GM19455 (cell line): ENCODE data around the gene AHRR.
"Not testable (repeated sequence)": the region's sequence is repeated elsewhere in the genome, so short reads cannot be mapped to it uniquely, and the experiment has no call there.

ENCODE experiments used
- ATAC-seq: cut with Tn5 transposase; IDR thresholded peaks from one replicate; pipeline ENCODE4 v1.9.1; 2021; ENCODE audit not compliant: unreplicated experiment

The AHRR gene

GRCh38 chr5:470961-471749, 149.6 kb downstream of the AHRR start:
- ATAC-seq = no peak

GRCh38 chr5:471750-472058, 150.2 kb downstream of the AHRR start:
- no peak for ATAC-seq

DNA sequence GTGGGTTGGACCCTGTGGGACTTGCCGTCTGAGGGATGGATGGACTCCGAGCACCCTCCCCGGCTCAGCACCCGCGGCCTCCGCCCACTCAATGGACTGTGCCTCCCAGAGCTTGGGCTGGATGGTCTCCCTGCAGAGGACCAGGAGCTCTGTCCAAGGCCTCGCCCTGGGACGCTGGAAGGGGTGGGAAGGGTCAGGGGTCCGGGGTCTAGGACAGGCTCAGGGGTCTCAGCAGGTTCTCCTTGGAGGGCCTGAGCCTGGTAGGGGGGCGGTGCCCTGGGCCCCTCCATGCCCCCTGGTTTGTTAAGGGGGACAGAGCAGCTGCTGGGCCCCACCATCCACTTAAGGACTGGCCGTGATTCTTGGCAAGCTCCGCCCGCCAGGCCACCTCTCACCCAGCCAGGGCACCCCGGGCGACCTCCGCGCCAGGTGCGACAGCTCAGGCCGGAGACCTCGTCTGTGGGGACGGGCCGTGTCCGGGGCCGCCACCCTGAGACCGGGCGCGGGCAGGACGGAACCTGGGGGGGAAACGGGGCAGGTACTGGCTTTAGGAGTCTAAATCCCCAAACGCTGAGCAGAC, 150.7 kb downstream of the AHRR start:
- peak; percentile 22 for ATAC-seq

DNA sequence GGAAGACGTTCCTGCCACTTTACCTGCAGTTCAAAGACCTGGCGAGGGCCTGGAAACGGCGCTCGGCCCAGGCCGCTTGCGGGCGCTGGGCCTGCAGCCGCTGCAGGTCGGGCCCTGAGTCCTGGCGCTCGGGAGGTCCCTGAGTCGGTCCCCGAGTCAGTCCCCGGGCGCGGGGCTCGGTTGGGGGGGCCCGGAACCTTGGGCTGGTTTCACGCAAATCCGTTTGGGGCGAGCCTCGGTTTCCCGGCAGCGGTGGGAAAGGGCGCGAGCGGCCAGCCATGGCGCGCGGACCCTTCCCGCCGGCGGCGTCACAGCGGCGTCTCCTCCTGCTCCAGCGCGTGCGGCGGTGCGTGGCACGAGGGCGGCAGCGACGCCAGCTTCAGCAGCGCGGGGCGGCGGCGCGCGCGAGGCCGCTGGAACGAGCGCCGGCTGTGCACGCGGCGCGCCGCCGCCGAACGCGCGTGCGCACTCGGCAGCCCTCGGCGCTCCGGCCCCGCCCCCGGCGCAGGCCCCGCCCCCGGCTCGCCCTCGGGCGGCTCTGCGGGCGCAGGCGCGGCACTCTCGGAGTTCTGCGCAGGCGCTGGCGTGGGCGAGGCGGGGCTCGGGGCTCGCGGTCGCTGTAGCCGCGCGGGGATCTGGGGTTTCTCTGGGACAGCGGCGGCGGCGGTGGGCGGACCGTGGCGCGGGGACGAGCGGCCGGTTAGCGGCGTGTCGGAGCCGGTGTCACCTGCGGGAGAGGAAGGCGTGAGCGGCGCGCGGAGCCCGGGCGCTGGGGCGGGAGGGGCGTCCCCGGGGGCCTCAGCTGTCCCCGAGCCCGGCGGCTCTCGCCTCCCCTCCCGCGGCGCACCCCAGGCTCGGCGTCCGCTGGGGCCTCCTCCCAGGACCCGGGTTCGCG, 151.4 kb downstream of the AHRR start:
- peak; percentile 63 for ATAC-seq

DNA sequence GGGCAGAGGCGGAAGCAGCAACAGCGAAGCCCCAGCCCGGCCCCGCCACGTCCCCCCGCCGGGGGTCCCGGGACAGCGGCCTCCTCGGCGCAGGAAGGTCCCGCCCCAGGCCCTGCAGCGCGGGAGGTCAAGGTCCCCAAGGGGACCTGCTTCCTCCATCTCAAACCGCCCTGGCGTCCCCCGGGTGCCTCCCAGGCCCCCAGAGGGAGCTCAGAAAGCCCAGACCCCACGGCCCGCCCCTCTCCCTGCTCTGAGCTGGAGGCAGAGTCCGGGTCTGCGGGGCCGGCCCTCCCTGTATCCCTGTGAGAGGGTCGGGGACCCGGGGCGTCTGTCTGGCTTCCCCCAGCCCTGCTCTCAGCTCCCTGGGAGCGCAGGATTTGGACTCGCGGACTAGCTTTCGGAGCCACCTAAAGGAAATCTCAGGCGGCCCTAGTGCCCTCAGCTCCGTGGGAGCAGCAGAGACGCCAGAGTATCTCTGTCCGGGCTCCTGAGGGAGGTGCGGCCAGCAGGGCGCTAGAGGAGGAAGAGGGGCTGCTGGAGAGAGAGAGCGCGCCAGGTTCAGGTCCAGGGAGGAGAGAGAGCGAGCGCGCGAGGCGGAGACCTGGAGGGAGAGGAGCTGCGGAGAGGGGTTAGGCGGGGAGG, 152.2 kb downstream of the AHRR start:
- ATAC-seq = peak; percentile 16

DNA sequence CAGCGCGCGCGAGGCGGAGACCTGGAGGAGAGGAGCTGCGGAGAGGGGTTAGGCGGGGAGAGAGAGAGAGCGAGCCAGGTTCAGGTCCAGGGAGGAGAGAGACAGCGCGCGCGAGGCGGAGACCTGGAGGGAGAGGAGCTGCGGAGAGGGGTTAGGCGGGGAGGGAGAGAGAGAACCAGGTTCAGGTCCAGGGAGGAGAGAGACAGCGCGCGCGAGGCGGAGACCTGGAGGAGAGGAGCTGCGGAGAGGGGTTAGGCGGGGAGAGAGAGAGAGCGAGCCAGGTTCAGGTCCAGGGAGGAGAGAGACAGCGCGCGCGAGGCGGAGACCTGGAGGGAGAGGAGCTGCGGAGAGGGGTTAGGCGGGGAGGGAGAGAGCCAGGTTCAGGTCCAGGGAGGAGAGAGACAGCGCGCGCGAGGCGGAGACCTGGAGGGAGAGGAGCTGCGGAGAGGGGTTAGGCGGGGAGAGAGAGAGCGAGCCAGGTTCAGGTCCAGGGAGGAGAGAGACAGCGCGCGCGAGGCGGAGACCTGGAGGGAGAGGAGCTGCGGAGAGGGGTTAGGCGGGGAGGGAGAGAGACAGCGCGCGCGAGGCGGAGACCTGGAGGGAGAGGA, 152.8 kb downstream of the AHRR start:
- not testable (repeated sequence) for ATAC-seq

DNA sequence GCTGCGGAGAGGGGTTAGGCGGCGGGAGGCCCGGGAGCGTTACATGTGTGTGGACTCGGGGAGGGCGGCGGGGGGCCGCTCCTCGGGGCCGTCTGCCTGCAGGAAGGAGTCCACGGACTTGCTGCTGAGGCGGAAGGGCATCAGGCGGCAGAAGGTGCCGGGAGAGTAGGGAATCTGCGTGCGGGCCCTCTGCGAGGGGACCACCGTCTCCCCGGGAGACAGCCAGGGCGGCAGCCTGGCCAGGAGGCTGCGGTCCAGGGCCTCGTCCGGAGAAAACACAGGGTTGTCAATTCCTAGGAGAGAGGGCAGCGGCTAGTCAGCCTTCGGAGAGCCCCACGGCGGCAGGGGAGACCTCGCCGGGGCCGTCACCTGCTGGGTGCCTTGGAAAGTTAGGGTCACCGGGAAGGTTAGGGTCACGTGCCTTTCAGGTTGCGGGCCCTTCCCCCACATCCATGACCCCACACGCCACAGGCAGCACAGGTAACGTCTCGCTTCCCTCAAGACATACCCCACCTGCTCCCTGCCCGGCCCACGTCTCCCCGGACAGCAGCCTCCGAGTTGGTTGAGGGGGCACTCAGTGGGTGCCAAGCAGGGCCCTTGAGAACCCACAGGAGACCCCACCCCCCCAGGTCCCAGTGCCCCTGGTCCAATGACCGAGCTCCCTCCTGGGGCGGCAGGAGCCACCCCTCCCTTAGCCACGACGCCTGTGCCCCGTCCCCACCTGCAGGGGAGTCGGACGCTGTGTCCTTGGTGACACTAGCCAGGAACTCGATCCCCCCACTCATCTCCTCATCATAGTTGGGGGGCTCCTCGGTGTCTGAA, 153.5 kb downstream of the AHRR start:
- ATAC-seq = no peak

GRCh38 chr5:475704-476101, 154.2 kb downstream of the AHRR start:
- no peak for ATAC-seq

- ATAC-seq = no peak
These were observed 154.7 kb downstream of the AHRR start for GRCh38 chr5:476102-476813.

GRCh38 chr5:476814-477175, 155.3 kb downstream of the AHRR start:
- no peak for ATAC-seq

GRCh38 chr5:477247-477646, 155.7 kb downstream of the AHRR start:
- ATAC-seq = no peak

GRCh38 chr5:477871-478270, 156.4 kb downstream of the AHRR start:
- no peak for ATAC-seq

DNA sequence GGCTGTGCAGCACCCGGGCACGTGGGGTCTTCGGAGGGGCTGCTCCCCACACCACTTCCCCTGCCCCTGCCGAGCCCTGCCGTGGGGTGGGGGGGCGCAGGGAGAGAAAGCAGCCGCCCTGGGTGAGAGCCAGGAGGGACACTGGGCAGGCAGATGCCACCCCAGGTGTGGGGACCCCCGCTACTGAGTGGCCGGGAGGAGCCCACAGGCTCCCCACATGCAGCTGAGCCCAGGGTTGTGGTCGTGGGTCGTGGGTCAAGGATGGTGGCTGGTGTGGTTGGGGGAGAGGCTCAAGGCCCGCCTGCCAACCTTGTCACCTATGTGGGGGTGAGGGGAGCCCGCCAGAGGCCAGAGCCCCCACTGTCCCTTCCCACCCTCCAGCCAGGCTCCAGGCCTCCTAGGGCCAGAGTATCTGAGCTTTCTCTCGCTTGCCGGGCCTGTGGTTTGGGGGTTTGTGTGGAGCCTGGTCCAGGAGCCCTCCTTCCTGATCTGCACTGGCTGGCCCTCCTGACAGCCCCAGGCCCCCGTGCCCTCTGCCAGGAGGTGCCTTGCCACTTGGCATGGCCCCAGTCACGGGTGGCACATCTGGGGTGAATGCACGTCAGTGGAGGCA, 157.0 kb downstream of the AHRR start:
- no peak for ATAC-seq

GRCh38 chr5:478982-479535, 157.5 kb downstream of the AHRR start:
- ATAC-seq = no peak

- no peak for ATAC-seq
These were observed 158.2 kb downstream of the AHRR start for GRCh38 chr5:479566-480319.

- no peak for ATAC-seq
These were observed 159.8 kb downstream of the AHRR start for GRCh38 chr5:481347-481746.

GRCh38 chr5:482021-482420, 160.5 kb downstream of the AHRR start:
- ATAC-seq = no peak

GRCh38 chr5:482506-482905, 161.0 kb downstream of the AHRR start:
- ATAC-seq = no peak
